GM19452 (cell line): Measurements from ENCODE around the gene FAM111B.

Source experiments
- ATAC-seq: cut with Tn5 transposase; IDR thresholded peaks from one replicate; pipeline ENCODE4 v1.9.1; 2021; ENCODE audit not compliant: unreplicated experiment

Gene FAM111B

GRCh38 chr11:59151761-59152160 is 44.7 kb downstream of the FAM111B start:
- peak; percentile 44 for ATAC-seq

GRCh38 chr11:59152312-59152951 is 45.4 kb downstream of the FAM111B start:
- peak; percentile 79 for ATAC-seq

- ATAC-seq = no peak
These were observed 47.6 kb downstream of the FAM111B start for GRCh38 chr11:59154610-59155009.

- ATAC-seq = no peak
These were observed 50.4 kb downstream of the FAM111B start for GRCh38 chr11:59157433-59157832.

- ATAC-seq = peak; percentile 90
These were observed 51.4 kb downstream of the FAM111B start for GRCh38 chr11:59158206-59159068.

- no peak for ATAC-seq
These were observed 57.0 kb downstream of the FAM111B start for GRCh38 chr11:59164028-59164427.

GRCh38 chr11:59171508-59172322 is 64.7 kb downstream of the FAM111B start, which contains the start of gene DTX4:
Gene DTX4 (plus strand): TSS chr11:59172132. CDS start chr11:59172596, 464 bp downstream.
- ATAC-seq = peak; percentile 72

GRCh38 chr11:59172345-59173079 is 65.5 kb downstream of the FAM111B start:
- peak; percentile 35 for ATAC-seq

GRCh38 chr11:59173080-59173963 is 66.3 kb downstream of the FAM111B start:
- no peak for ATAC-seq

GRCh38 chr11:59173964-59174663 is 67.1 kb downstream of the FAM111B start:
- no peak for ATAC-seq

GRCh38 chr11:59174664-59175033 is 67.6 kb downstream of the FAM111B start:
- ATAC-seq = no peak

- ATAC-seq = no peak
These were observed 68.1 kb downstream of the FAM111B start for GRCh38 chr11:59175091-59175501.

GRCh38 chr11:59176330-59176729 is 69.3 kb downstream of the FAM111B start:
- no peak for ATAC-seq
